Measurements from ENCODE around the gene CADM1.

CADM1 gene

DNA sequence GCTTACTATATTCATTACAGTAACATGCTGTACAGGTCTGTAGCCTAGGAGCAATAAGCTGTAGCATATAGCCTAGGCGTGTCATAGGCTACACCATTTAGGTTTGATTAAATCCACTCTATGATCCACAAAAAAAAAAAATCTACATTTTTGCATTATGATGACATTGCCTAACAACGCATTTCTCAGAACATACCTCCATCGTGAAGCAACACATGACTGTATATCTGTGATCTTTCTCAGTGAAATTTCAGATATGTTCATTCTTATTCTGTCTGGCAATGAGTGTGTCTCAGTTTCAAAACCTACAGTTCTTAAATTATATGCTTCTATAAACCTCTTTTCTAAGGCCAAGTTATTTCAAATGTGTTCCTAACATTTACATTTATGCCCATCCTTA, 140.3 kb downstream of the CADM1 start:
- Mint-ChIP-seq H3K27ac (no peak overlapping the region), H3K4me1 (ENCODE audit: low read depth) (no peaks in the 10 kb centered on the region), H3K27me3 (no peaks in the 10 kb centered on the region), H3K36me3 (ENCODE audit: low read depth) (no peaks in the 10 kb centered on the region), H3K4me3 (no peak overlapping the region), H3K9me3 (no peaks in the 10 kb centered on the region)
- no peak for DNase-seq

DNA sequence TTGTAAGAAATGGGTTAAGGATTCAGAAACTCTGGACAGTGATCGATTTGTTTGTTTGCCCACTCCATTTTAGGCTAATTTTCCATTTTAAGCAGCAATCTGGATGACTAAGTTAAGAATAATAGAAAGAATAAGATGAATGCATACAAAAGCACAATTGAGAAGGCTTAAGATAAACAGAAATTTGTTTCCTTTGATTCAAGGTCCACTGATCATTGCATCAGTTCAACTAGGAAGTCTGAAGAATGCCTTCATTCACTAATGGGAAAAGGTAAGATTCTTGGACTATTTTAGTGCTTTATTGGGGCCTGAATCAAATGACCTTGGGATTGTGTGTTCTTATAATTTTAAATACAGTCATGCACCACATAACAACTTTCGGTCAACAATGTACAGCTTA, 140.8 kb downstream of the CADM1 start:
- DNase-seq: no peak
- Mint-ChIP-seq H3K27ac (no peak overlapping the region), H3K36me3 (ENCODE audit: low read depth) (no peaks in the 10 kb centered on the region), H3K27me3 (no peaks in the 10 kb centered on the region), H3K9me3 (no peaks in the 10 kb centered on the region), H3K4me3 (no peak overlapping the region), H3K4me1 (ENCODE audit: low read depth) (no peaks in the 10 kb centered on the region)

DNA sequence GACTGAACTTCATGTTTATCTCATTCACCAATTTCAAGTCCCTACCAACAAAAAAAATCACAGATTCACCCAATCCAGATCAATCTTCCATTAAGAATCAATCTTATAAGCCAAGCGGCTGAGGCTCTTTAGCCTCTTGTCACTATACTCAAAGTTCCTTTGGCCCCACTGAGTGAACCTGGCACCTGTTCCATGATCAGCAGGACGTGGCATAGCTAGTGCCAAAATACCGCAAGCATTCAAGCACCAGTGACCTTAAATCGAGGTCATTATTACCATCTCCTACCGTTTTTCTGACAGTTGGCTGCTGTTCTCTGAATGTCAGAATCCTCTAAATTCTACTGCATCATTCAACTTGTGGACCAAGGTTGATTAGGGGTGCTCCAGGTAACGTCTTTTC, 141.2 kb downstream of the CADM1 start:
- Mint-ChIP-seq H3K9me3 (no peaks in the 10 kb centered on the region), H3K4me3 (no peak overlapping the region), H3K27me3 (no peaks in the 10 kb centered on the region), H3K4me1 (ENCODE audit: low read depth) (no peaks in the 10 kb centered on the region), H3K36me3 (ENCODE audit: low read depth) (no peaks in the 10 kb centered on the region), H3K27ac (no peak overlapping the region)
- no peak for DNase-seq

DNA sequence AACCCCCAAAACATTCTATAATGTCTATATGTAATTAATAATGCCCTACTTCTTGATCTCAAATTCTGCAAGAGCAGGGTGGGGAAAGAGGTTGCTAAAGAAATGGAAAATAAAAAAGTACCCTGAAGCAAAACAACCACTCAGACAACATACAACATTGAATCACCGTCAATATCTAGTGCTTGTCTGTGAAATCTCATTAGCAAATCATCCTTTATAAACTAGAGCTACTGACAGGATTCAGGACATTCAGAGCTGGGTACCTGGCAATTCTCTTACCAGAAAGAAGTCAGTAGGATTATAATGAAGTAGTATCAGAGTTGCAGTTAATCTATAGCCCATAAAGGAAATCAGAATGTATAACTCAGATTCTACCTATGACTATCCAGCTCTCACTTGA, 143.2 kb downstream of the CADM1 start:
- no peak overlapping the region for H3K27ac Mint-ChIP-seq
- H3K27me3 Mint-ChIP-seq: no peaks in the 10 kb centered on the region
- no peaks in the 10 kb centered on the region for H3K9me3 Mint-ChIP-seq
- no peaks in the 10 kb centered on the region for H3K36me3 Mint-ChIP-seq (ENCODE audit: low read depth)
- no peak overlapping the region for H3K4me3 Mint-ChIP-seq
- H3K4me1 Mint-ChIP-seq (ENCODE audit: low read depth): no peaks in the 10 kb centered on the region
- DNase-seq: no peak

DNA sequence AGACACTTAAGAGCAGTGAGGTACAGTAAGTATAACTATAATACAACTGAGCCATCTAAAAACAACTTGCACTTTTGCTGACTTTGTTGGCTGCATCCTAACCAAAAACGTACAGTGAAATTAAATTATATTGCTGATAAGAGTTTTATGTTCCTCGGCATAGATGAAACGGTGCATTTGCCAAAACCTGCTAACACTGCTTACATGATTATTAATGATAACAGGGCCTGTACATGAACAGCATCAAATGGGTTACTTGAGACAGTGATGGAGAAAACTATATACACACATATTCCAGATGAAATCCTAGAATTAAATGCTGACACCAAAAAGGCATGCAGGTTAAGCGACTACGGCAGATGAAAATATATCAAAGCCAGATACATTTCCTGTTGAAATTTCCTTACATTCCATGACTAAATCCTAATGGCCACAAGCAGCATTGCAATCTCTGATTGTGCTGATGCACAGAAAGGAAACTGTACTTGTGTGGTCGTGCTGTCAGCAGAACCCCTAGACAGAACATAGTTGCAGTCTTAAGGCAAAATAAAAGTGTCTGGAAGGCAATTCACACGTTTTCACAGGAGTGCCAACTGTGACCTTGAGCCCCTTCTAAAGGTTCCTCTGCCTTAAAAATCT, 143.9 kb downstream of the CADM1 start:
- no peaks in the 10 kb centered on the region for H3K9me3 Mint-ChIP-seq
- H3K4me3 Mint-ChIP-seq: no peak overlapping the region
- no peaks in the 10 kb centered on the region for H3K36me3 Mint-ChIP-seq (ENCODE audit: low read depth)
- DNase-seq: no peak
- no peak overlapping the region for H3K27ac Mint-ChIP-seq
- H3K27me3 Mint-ChIP-seq: no peaks in the 10 kb centered on the region
- H3K4me1 Mint-ChIP-seq (ENCODE audit: low read depth): no peaks in the 10 kb centered on the region

DNA sequence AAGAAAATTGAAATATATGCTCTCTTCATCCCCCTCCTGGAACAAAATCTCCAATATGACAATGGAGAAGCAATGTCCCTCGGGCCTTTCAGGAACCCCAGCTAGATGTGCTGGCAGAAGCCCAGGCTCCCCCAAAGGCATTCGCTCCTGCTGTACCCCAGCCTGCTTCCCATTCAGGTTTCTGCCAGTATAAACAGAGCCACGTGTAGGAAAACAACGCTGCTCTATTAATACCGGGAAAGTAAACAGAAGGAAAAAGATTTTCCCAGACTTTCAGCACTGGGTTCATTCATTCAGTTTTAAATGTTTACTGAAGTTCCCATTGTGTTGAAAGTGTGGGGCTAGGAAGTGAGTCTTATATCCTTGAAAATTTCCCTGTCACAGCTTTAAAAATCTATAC, 147.1 kb downstream of the CADM1 start:
- Mint-ChIP-seq H3K36me3 (ENCODE audit: low read depth) (no peaks in the 10 kb centered on the region), H3K9me3 (no peaks in the 10 kb centered on the region), H3K27ac (no peak overlapping the region), H3K4me1 (ENCODE audit: low read depth) (no peaks in the 10 kb centered on the region), H3K27me3 (no peaks in the 10 kb centered on the region), H3K4me3 (no peak overlapping the region)
- DNase-seq: no peak

DNA sequence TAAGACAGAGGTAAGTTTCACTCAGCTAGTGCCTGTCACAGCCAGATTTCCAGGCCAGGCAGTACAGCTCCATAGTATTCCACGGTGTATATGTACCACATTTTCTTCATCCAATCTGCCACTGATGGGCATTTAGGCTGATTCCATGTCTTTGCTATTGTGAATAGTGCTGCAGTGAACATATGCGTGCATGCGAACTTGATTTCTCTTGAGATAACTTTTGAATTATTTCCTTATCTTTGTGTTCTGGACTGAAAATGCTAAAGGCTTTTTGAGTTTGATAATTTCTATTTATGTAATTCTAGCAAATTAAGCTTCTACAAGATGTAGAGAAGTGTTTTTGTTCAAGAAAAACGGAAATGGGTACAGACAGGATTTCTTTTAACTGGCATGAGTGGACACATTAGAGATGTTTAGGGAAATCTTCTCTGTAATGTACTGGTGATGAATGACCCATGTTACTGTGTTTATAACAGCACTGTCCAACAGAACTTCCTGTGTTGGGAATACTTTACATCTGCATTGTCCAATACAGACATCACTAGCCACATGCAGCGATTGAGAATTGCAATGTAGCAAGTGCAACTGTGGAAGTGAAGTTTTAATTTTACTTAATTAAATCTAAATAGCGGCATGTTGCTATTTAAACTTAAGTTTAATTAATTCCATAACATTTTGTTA, 151.3 kb downstream of the CADM1 start:
- H3K9me3 Mint-ChIP-seq: no peaks in the 10 kb centered on the region
- no peak overlapping the region for H3K4me3 Mint-ChIP-seq
- H3K27me3 Mint-ChIP-seq: peaks cover 11% of the 10 kb centered on the region
- H3K27ac Mint-ChIP-seq: no peak overlapping the region
- H3K4me1 Mint-ChIP-seq (ENCODE audit: low read depth): no peaks in the 10 kb centered on the region
- no peak for DNase-seq
- no peaks in the 10 kb centered on the region for H3K36me3 Mint-ChIP-seq (ENCODE audit: low read depth)

DNA sequence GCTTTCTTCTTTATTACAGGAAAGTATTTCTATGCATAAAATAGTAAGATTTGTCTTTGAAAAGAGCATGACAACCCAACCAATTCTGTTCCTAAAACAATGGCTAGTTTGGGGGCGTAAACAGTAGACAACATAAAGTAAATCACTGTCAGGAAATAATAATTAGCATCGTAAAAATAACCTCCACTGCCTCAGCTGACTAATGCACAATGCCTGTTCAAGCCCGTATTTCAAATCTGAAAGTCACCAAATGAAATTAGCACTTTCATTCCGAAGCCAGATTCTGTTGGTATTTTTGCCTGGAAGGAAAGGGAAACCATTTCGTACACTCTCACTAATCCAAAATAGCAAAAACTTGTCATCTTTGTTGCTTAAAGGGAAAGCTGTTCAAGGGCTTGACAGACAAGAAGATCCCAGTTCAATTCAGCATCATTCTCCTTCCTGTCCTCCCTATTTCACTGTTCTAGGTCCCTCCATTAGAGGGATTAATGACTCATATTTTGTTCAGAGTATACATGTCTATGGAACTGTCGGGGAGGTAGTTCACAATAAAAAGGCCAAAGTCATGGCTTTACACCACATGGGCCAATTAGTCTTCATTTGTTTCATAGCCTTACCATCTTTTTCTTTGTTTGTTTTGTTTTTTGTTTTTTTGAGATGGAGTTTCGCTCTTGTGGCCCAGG, 154.7 kb downstream of the CADM1 start:
- Mint-ChIP-seq H3K36me3 (ENCODE audit: low read depth) (no peaks in the 10 kb centered on the region), H3K9me3 (no peaks in the 10 kb centered on the region), H3K27me3 (peaks cover 11% of the 10 kb centered on the region), H3K4me3 (no peak overlapping the region), H3K27ac (no peak overlapping the region), H3K4me1 (ENCODE audit: low read depth) (no peaks in the 10 kb centered on the region)
- DNase-seq: no peak

DNA sequence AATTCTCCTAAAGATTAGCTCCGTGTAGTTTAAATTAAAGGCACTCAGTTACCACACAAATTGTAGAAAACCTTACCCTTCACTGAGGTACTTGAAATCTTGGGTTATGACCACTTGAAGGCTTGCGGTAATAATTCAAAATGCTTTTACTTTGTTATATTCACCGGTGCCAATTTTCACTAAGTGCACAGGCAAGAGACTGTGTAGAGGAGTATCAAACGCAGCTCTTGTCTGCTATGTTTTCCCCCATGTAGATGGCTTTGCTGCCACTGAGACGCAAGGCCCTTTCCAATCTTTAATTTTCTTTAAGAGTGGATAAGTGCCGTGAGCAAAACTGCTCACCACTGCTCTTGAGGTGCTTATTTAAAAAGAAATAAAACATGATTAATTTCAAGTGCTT, 155.8 kb downstream of the CADM1 start:
- Mint-ChIP-seq H3K4me1 (ENCODE audit: low read depth) (no peaks in the 10 kb centered on the region), H3K9me3 (no peaks in the 10 kb centered on the region), H3K36me3 (ENCODE audit: low read depth) (no peaks in the 10 kb centered on the region), H3K27ac (no peak overlapping the region), H3K27me3 (peaks cover 11% of the 10 kb centered on the region), H3K4me3 (no peak overlapping the region)
- no peak for DNase-seq

DNA sequence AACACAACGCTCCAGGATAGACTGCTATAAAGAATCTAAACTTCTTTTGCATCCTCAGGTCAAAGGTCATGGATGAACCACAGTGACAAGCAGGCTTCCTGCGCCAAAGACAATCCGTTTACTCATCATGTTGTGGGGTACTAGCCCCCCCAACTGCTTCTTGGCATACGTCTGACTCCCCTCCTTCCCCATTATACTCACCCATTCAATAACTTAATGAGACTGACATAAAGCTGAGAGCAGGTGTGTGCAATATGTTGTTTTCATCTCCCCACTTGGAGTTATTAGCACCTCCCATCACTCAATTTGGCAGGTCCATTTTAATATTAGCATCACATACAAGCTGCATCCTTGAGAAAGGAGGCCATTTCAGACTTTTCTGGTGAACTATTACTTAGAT, 157.1 kb downstream of the CADM1 start:
- no peak overlapping the region for H3K4me3 Mint-ChIP-seq
- H3K4me1 Mint-ChIP-seq (ENCODE audit: low read depth): no peaks in the 10 kb centered on the region
- H3K9me3 Mint-ChIP-seq: no peaks in the 10 kb centered on the region
- no peak overlapping the region for H3K27ac Mint-ChIP-seq
- H3K27me3 Mint-ChIP-seq: peaks cover 11% of the 10 kb centered on the region
- no peaks in the 10 kb centered on the region for H3K36me3 Mint-ChIP-seq (ENCODE audit: low read depth)
- no peak for DNase-seq

DNA sequence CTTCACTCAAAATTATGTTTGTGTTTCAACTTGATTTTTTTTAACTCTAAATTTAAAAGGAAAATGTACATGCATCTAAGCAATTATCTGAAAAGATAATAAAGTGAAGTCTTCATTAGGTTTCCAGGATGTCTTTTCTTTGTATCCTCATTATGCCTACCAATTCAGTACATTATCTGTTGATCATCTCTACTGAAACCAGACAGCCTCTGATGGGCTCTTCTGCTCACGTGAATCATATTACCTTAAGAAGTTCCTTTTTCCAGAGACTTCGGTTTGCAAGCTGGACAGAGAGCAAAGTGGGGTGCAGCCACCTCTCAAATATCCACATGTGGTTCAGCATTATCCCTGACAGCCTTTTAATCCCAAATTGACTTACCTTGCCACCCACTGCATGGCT, 158.4 kb downstream of the CADM1 start:
- DNase-seq: no peak
- H3K36me3 Mint-ChIP-seq (ENCODE audit: low read depth): no peaks in the 10 kb centered on the region
- H3K4me3 Mint-ChIP-seq: no peak overlapping the region
- H3K27me3 Mint-ChIP-seq: peaks cover 11% of the 10 kb centered on the region
- no peaks in the 10 kb centered on the region for H3K4me1 Mint-ChIP-seq (ENCODE audit: low read depth)
- no peaks in the 10 kb centered on the region for H3K9me3 Mint-ChIP-seq
- no peak overlapping the region for H3K27ac Mint-ChIP-seq

DNA sequence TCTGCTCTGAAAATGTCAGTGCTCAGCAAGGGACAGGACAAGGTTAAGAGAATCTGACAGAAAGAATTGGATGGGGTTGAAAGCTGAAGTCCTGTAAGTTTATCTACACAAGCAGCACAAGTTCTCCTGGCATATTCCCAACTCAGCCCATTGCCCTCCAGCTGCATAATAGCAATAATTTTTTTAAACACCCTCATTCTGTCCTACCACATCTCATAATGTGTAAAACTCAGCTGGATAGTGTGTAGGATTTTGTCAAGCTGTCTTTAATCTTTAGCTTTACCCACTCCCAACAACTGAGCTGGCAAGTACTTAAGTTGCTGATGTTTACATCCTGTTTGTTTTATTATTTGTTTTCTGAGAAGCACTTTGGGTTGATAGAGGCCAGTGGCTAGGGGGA, 158.9 kb downstream of the CADM1 start:
- Mint-ChIP-seq H3K4me1 (ENCODE audit: low read depth) (no peaks in the 10 kb centered on the region), H3K27me3 (peaks cover 11% of the 10 kb centered on the region), H3K36me3 (ENCODE audit: low read depth) (no peaks in the 10 kb centered on the region), H3K4me3 (no peak overlapping the region), H3K9me3 (no peaks in the 10 kb centered on the region), H3K27ac (no peak overlapping the region)
- no peak for DNase-seq

DNA sequence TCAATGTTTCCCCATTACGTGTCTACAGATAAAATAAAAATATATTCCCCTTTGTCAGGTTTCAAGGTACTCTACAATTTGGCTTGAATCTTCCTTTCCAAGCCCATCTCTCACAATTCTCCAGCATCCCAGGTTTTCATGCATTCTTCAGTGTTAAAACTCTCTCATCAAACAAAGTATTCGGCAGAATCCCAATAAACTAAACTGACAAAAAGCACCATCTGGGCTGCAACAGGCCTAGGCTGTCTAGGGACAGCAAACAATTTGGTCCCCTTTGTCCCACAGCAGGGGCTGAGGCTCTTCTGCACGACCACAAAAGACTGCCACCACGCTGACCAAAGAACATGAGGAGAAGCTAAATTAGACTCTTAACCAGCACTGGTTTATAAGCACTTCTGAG, 159.4 kb downstream of the CADM1 start:
- Mint-ChIP-seq H3K27ac (no peak overlapping the region), H3K4me1 (ENCODE audit: low read depth) (no peaks in the 10 kb centered on the region), H3K9me3 (no peaks in the 10 kb centered on the region), H3K27me3 (peaks cover 10% of the 10 kb centered on the region), H3K4me3 (no peak overlapping the region), H3K36me3 (ENCODE audit: low read depth) (no peaks in the 10 kb centered on the region)
- DNase-seq: no peak

DNA sequence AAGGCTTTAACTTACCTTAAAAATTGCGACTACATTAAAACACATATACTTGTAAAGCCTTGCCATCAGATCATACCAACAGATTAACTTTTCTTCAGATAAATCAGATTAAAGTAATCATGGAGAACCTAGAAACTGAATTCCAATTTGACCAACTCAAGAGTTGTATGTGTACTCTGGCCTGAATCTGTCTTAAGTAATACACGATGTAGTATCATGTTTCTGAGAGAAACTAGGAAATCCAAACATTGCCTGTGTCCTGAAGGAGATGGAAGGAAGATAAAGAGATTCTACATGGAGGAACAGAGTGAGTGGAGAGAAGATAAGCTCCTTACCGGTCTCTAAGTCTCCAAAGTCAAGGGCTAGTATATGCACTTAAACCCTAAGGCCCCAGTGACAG, 162.1 kb downstream of the CADM1 start:
- DNase-seq: no peak
- Mint-ChIP-seq H3K27ac (no peak overlapping the region), H3K36me3 (ENCODE audit: low read depth) (no peaks in the 10 kb centered on the region), H3K4me1 (ENCODE audit: low read depth) (no peaks in the 10 kb centered on the region), H3K27me3 (peaks cover 2% of the 10 kb centered on the region), H3K4me3 (no peak overlapping the region), H3K9me3 (no peaks in the 10 kb centered on the region)

DNA sequence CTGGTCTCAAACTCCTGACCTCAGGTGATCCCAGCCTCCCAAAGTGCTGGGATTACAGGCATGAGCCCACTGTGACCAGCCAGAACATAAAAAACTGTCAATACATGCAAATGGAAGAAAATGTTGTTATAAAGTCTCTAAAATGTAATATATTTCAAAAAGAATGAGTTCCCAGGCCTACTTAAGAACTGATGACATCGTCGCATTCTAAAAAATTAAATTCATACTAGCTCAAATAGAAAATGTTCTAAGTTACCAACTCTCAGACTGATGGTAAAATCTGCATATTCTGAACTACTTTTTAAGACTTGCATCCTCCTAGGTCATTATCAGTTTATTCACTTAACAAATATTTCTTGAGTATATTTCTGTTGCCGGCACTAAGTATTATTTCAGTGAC, 163.3 kb downstream of the CADM1 start:
- no peaks in the 10 kb centered on the region for H3K36me3 Mint-ChIP-seq (ENCODE audit: low read depth)
- no peaks in the 10 kb centered on the region for H3K9me3 Mint-ChIP-seq
- DNase-seq: no peak
- peaks cover 2% of the 10 kb centered on the region for H3K27me3 Mint-ChIP-seq
- H3K27ac Mint-ChIP-seq: no peak overlapping the region
- H3K4me3 Mint-ChIP-seq: no peak overlapping the region
- H3K4me1 Mint-ChIP-seq (ENCODE audit: low read depth): no peaks in the 10 kb centered on the region
